Stimulated activated CD4-positive, alpha-beta T cell treated with anti-CD3 and anti-CD28 coated beads, Interleukin-15, amount 100 ng/mL, for 48 hours (primary cell): Measurements from ENCODE around the gene POGLUT2.
A peak's percentile ranks its signal among the peaks of the same experiment; 100 is the strongest.

Source experiments
- DNase-seq, 2 donors: peaks; one replicate each; pipeline ENCODE4 v3.0.0-alpha.2; 2020; ENCODE audit warnings: low read depth in 2 of 2

POGLUT2 gene

DNA sequence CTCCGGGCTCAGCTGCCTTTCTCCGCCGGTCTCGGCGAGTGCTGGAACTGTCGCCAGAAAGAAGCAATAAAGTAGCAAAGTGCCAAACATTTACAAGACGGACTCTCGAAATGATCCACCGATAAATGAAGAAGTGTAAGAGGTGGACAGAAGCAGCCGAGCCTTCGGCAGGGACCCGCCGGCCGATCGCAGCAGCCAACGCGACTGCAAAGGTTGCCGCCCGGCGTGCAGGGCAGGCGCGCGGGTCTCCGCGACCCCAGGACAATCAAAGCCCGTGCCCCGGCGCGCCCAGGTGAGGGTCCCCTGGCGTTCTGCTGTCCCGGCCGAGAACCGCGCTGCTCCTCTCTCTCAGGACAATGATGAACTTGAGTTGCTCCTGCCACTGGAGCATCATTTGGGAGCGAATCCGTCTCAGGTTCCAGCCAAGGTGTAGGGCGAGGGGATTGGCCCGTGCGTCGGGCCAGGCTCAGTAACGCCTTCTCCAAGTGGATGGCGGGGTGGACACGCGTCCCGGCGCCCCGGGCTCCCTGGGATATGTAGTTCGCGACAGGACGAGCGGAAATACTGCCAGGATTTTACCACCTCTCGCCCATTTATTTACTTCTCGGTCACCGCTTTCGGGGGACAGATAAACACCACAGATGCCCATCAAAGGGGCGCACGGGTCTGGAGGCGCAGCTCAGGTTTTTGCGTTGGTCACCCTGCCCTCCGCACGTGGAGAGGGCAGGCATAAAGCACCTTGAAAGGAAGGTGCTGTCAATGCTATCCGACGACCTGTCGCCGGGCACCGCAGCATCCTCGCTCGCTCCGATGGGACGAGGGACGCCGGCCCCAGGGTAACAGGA lies at the start of gene POGLUT2, which contains the start of gene BIVM:
TSS of gene POGLUT2 (minus strand) at position 396 of the 845 bp plus-strand sequence. CDS start at position 90, 306 bp downstream.
TSS of gene BIVM (plus strand) at position 539 of the 845 bp plus-strand sequence. CDS start 8,149 bp downstream, outside the sequence.
- peak; percentile 73 to 80 for DNase-seq

DNA sequence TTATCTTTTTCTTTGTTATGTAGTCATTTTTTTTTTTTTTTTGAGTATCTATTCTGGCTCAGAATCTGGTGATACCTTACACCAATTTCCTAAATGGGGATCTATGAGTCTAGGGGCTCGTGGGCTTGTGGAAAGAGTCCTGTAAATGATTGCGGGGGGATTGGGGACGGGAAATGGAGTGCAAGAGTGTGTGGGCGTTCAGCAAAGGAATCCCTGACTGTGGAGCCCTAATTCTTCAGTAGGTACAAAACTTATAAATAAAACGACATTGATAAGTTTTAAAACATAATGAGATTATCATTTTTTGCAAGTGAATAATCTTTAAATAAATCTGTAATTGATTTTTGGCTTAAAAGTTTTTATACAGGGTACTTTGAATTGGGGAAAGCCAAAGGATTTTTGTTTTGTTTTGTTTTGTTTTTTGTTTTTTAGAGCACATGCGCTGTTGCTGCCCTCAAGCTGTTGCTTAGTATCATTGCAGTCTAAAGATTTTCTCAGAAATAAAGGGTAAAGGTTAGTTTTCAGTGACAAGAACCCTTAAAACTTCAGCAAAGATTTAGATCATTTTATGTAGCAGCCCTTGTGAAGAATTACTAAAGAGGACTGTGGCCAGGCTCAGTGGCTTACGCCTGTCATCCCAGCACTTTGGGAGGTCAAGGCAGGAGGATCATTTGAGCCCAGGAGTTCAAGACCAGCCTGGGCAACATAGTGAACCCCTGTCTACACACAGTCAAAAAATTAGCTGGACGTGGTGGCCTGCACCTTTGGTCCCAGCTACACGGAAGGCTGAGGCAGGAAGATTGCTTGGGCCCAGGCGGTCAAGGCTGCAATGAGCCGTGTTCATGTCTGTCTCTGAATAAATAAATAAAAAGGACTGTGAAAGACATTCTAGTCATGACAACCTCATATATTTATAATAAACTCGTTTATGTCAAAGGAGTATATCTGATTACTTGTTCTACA lies 48.8 kb upstream of the POGLUT2 start:
- DNase-seq: no peak

DNA sequence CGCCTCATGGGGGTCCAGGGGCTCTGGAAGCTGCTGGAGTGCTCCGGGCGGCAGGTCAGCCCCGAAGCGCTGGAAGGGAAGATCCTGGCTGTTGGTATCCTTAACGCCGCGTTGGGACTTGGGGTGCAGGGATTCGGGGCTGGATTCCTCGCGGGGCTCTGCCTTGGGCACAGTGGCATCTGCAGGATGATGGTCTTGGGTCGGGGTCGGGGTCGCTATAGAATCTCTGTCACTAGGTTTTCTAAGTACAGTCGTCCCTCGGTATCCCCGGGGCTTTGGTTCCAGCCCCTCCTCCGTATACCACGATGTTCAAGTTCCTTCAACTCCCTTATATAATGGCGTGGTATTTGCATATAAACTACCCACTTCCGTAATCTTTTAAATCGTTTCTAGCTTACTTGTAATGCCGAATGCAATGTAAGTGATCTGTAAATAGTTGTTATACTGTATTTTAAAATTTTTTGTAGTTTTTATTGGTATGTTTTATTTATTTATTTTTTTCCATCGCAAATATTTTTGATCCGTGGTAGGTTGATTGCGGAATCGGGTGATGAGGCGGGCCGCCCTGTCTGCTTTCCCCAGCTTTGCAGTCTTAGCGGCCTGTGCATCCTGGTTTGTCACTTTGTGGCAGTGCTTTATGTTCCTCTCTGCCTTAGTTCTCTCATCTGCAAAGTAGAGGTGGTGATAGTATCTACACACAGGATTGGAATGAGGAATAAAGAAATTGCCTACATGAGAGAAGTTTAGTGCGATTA lies 47.7 kb upstream of the POGLUT2 start:
- peak; percentile 17 to 24 for DNase-seq

DNA sequence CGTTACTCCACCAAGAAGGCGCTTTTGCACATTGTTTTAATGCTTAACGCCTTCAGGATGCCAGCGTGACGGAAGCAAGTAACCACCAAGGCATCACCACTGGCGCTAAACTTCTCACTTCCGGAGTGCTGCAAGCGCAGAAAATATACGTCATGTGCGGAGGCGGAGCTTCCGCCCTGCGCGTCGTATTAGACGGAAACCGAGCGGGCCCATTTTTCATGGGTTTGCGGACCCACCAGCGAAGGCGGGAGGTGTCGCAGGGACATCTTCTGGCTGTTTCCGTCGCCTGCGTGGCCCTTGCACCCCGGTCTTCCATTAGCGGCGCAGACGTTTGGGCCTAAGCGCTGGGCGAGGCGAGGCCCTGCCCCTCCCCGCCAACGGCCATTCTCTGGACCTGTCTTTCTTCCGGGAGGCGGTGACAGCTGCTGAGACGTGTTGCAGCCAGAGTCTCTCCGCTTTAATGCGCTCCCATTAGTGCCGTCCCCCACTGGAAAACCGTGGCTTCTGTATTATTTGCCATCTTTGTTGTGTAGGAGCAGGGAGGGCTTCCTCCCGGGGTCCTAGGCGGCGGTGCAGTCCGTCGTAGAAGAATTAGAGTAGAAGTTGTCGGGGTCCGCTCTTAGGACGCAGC lies 47.0 kb upstream of the POGLUT2 start, which contains the start of gene ERCC5:
TSS of gene ERCC5 (plus strand) at position 403 of the 631 bp plus-strand sequence. CDS start 235 bp downstream, outside the sequence.
- peak; percentile 91 to 93 for DNase-seq

DNA sequence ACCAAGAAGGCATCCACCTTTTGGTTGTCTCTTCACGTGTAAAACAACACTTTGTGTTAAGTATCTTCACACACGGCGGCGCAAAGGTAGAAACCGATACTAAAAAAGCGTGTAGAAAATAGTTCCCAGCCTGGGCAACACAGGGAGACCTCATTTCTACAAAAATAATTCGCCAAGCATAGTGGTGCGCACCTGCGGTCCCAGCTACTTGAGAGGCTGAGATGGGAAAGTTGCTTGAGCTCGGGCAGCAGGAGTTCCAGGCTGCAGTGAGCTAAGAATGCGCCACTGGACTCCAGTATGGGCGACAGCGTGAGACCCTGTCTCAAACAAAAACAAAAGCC lies 46.5 kb upstream of the POGLUT2 start:
- DNase-seq: no peak

DNA sequence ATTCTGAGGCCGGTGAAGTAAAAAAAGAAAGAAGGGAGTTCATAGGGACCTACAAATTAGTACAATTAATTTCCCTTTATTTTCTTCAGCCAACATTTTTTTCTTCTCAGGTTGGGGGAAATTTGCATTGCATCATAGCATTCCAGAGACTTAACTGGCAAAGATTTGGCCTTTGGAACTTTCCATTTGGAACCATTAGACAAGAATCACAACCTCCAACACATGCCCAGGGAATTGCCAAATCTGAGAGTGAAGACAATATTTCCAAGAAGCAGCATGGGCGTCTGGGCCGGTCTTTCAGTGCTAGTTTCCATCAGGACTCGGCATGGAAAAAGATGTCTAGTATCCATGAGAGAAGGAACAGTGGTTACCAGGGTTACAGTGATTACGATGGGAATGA lies 40.7 kb upstream of the POGLUT2 start:
- no peak for DNase-seq

DNA sequence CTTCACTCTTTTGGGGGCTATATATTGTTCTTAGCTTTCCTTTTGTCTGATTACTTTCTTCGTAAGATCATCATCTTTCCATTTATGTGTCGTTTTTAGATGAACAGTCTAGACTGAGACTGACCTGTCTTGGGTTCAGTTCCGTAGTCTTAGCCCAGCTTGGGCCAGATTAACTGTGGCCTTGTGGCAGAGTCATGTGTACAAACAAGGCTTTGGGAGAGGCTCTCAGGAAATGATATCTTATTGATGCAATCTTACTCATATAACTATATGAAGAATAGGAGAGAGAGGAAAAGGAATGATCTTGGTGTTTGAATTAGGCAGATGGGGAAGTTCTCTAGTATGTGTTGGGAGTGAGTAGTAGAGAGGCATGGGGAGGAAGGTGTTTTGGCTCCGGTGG lies 40.2 kb upstream of the POGLUT2 start:
- no peak for DNase-seq

DNA sequence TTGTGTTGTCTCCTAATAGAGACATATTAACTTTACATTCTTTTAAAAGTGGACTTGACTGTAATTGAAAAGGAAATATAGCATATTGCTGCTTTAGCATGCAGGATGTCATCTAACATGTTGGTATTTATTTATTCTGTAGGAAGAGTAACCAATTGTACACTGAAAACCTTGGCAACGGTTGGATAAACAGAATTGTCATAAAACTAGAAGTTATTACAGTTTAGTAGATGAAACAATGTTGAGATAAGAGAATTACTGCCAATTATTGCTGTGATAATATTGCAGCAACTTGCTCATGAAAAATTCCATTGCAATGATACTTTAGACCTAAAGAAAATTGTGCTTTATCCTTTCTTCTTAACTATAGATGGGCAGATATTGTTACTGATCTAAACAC lies 39.5 kb upstream of the POGLUT2 start:
- DNase-seq: no peak

DNA sequence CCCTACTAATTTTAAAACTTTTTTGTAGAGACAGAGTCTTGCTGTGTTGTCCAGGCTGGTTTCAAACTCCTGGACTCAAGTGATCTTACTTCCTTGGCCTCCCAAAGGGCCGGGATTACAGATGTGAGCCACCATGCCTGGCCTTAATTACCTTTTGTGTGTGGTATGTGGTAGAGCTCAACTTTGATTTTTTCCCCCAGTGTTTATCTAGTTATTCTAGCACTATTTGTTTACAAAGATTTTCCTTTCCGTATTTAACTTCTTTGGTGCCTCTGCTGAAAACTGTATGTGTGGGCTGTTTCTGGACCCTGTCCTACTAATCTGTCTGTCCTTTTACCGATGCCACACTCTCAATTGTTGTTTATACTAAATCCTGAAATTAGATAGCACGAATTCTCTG lies 37.7 kb upstream of the POGLUT2 start:
- no peak for DNase-seq

DNA sequence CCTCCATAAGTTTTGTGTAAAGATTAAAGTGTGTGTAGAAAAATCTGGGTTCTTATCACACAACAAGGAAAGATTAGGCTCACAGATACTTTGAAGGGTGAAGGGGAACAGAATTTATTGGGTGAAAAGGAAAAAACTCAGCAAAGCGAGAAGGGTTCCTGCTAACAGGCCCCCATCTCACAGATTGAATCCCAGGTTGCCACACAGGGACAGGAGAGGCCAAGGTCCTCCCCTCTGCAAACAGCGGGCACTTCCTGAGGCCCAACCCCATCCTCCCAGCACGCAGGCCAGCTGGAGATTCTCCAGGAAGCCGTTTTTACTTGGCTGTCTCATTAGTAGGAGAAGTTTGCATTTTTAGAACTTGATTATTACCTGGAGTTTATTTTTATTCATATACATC lies 31.9 kb upstream of the POGLUT2 start:
- no peak for DNase-seq

DNA sequence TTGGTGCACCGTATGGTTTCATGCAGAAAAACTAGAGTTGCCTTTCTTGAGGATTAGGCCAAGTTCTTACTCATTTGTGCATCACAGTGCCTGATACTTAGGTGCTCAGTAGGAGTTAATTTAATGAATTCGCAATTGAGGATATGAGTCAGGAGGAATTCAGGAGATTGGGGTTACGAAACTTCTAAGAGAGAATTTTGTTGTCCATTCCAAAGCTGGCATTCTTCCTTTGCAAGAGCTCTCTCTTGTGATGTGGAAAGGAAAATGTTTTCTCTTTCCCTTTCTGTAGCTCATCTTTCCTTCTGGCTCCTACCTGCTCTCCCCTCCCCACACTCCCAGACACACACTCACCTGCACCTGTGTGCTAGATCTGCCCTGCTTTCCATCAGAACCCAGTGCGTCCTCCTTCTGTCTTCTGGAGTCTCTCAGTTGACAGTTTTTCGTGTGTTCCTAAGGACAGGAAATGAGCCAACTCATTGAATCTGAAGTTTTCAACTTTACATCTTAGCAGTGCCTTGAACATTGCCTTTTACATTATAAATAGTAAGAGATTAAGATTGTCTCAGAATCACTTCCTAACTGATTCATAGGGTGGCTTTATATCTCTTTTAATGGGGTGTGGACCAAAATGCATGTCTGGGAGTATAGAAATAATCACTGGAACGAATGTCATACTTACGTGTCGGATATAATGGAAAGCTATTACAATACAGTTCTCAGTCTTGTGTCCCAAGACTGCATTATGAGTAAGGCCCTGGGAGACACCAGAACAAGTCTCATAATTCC lies 27.3 kb upstream of the POGLUT2 start:
- DNase-seq: no peak

DNA sequence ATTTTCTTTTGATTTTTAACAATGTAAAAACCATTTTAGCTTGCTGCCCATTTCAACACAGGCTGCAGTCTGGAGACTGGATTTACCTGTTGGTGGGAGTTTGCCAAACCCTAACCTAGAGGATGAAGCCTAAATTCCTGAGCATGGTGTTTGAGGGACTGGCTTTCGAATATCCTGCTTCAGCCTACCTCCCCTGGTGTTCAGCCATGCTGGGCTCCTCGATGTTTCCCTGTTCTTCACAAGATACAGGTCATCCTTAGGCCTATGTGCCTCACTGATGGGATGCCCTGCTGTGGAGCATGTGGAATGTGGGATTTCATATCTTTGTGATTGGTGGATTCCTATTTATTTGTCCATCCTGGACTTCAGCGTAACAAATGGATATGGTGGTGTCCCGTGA lies 26.6 kb upstream of the POGLUT2 start:
- DNase-seq: no peak

DNA sequence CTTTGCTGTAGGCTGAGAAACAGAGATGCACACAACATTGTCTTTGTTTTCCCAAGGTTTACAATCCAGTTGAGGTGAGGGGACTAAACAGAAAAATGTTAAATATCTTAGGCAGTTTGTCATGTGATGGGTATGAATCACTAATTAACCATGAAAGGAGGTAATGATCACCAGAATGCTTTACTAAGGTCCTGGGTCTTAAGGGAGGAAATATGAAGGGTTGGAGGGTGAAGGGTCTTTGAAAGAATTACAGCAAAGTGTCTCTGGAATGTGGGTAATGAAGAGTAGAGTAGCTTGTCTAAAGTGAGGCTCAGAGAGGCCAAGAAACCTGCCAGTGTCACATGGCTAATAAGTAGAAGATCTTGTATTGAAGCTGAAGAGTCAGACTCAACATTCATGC lies 19.1 kb upstream of the POGLUT2 start:
- no peak for DNase-seq

DNA sequence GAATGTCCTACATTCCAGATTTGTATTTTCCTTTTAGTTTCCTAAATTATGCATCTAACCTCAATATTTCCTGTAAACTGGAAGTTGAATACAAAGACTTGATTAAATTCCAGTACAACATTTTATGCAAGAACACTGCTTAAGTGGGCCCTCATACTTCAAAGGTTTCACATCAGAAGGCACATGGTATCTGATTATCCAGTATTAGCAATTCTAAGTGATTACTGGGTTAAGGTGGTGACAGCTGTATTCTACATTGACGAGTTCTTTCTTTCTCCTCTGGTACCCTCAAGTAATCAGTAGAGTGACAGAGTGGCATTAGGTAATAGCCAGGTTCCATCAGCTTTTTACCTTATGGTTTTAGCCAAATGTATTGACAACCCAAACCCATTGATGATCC lies 18.5 kb upstream of the POGLUT2 start:
- no peak for DNase-seq

DNA sequence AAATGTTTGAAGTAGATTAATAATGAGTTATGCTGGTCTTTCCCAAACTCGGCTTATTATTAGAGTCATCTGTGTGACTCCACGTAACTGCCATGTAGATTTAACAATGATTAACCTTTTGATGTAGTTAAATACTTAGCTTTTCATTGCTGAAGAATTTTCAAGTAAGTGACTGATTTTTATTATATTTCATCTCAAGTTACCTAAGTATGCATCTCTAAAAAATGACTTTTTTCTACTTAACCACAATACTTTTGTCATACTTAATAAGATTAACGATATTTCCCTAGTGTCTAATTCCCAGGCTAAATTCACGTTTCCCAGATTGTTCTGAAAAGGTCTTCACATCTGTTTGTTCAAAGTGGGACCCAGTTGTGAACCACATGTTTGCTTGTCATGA lies 17.9 kb upstream of the POGLUT2 start:
- DNase-seq: no peak

DNA sequence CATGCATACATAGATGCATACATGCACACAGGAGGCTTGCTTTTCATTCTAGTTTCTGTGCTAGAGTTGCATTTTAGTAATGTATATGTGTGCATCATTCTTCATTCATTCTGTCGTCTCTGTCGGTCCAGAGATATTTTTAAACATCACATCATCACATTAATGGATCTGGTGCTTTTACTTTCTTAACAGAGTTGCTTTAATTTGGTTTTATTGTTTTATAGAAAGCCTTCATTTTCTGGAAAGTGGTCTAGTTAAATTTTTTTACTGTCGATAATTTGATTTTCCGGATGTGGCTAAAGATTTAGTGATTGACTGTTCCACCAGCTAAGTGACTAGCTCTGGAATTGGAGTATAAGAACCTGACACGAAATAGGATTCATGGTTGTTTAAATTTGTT lies 17.0 kb upstream of the POGLUT2 start:
- DNase-seq: no peak

DNA sequence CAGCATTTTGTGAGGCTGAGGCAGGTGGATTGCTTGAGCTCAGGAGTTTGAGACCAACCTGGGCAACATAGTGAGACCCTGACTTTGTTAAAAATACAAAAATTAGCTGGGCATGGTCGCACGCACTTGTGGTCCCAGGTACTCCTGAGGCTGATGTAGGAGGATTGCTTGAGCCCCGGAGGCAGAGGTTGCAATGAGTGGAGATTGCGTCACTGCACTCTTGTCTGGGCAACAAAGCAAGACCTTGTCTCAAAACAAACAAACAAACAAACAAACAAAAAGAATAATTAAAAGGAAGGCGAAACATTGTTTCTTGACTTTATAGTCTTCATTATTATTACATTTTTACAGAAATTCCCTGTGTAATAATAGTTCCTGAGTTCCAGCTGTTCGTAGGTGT lies 16.0 kb upstream of the POGLUT2 start:
- DNase-seq: no peak

DNA sequence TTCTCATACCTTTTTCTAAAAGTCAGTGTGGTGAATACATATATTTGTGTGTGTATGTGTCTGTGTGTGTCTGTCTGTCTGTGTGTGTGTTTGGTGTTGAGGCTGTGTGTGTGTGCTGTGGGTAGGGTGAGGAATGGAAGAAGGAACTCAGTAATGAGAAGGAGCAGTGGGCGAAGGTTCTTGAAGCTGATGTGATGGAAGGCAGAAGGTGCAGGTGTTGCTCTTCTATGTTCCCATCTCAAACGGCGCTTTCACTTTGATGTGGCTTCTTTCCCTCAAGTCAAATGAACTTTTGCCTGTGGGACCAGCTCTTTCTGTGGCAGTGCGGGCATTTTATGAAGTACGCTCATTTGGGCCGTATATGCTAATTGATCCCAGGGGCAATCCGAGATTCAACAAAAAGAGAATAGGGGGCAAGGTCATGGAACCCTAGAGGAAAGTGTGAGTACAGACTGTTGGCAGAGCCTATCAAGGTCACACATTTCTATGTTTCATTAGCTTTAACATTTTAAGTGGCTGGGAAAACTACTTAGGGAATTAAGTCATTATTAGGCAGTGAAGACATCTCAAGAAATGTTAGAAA lies 15.3 kb upstream of the POGLUT2 start:
- no peak for DNase-seq

DNA sequence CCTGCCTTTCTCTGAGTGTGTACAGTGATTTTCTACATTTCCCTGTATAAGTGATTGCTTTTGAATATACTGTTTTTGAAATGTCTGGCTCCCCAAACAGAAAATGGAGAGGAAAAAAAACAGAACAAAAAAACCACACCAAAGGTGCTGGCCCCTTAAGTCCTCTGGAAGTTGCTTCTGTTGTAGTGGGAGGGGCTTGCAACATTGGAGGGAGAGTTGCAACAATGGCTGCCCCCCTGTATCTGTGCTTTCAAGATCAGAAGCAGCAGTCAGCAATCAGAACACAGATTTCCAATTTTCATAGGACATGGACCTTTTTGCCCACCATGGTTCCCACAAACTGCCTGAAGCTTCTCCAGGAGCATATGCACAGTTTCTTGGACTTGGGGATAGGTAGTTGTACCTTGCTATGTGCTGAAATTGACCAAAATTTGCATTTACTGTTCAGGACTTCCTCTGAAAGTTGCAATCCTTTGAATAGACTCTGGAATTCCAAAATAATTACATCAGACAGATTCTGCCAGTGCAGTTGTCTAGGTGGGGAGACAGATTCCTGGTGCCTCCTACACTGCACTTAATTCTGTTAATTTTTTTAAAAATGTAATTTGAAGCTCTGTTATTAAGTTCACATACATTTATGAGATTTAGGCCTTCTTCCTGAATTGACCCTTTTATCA lies 14.0 kb upstream of the POGLUT2 start:
- no peak for DNase-seq

DNA sequence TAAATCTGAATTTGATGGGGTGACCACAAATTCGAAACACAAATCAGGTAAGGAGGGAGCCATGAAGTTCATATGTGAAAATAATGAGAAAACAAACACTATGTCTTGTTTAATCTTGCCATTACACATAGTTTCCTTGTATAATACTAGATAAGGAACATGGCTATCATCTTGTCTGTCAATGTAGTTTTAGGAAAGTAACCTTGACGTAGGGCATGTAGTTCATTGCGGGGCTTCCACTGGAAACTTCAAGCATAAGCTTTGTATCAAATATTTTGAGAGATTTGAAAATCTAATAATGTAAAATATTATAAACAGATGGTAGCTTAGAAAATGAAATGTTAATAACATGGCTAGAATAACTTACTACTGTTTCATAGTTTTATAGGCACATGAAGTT lies 8.9 kb upstream of the POGLUT2 start:
- DNase-seq: no peak
